GM12873 (cell line): Measurements from ENCODE around the gene ZNF438.

Experiments
- CTCF ChIP-seq: IDR thresholded peaks from 2 replicates; pipeline ENCODE4 v1.5.1; 2012; ENCODE audit warnings: low read depth, mild to moderate bottlenecking, moderate library complexity, low read length, control low read depth; ENCODE audit not compliant: insufficient read depth; ENCODE audit errors: missing control alignments

The ZNF438 gene

GRCh38 chr10:31072451-31072850 lies 40.8 kb upstream of the ZNF438 start:
- TF ChIP-seq CTCF, result no peak

- TF ChIP-seq CTCF, result no peak
Observed at GRCh38 chr10:31071232-31072005, 39.8 kb upstream of the ZNF438 start.

GRCh38 chr10:31070691-31071090 lies 39.0 kb upstream of the ZNF438 start:
- no peak for TF ChIP-seq CTCF

- no peak for TF ChIP-seq CTCF
Observed at GRCh38 chr10:31070025-31070424, 38.4 kb upstream of the ZNF438 start.

GRCh38 chr10:31069411-31069810 lies 37.7 kb upstream of the ZNF438 start:
- no peak for TF ChIP-seq CTCF

- no peak for TF ChIP-seq CTCF
Observed at GRCh38 chr10:31064348-31064747, 32.7 kb upstream of the ZNF438 start.

GRCh38 chr10:31063841-31064240 lies 32.2 kb upstream of the ZNF438 start:
- TF ChIP-seq CTCF, result no peak
